Hepatocyte (in vitro differentiated cells): ENCODE results near the gene MNX1. TPM values are rescaled to one million over a fixed set of nuclear protein-coding genes. Genes with fewer than 3 reads are reported as not detected.

Experiments used
- DNase-seq: peaks from one replicate; pipeline ENCODE4 v3.0.0-alpha.2; 2016; ENCODE audit warnings: low spot score
- H2AFZ ChIP-seq: fragments of 200-600 bp; sonication (generic); 2 replicates; pipeline ENCODE4 v1.6.0; 2016; ENCODE audit warnings: antibody characterized with exemption, mild to moderate bottlenecking
- H3K27ac ChIP-seq: fragments of 200-600 bp; sonication (generic); 2 replicates; pipeline ENCODE4 v1.5.1; 2016; ENCODE audit warnings: mild to moderate bottlenecking
- H3K27me3 ChIP-seq: fragments of 200-600 bp; sonication (generic); 2 replicates; pipeline ENCODE4 v1.6.1; 2016
- H3K36me3 ChIP-seq: fragments of 200-600 bp; sonication (generic); replicated peaks from 2 replicates; pipeline ENCODE4 v1.5.1; 2016; ENCODE audit warnings: low read depth; ENCODE audit not compliant: insufficient read depth
- H3K4me1 ChIP-seq: fragments of 200-600 bp; sonication (generic); 2 replicates; pipeline ENCODE4 v1.5.1; 2016; ENCODE audit warnings: mild to moderate bottlenecking, moderate library complexity; ENCODE audit not compliant: insufficient read depth
- H3K4me2 ChIP-seq: fragments of 200-600 bp; sonication (generic); 2 replicates; pipeline ENCODE4 v1.6.0; 2016
- H3K4me3 ChIP-seq: fragments of 200-600 bp; sonication (generic); 2 replicates; pipeline ENCODE4 v1.5.1; 2016; ENCODE audit warnings: mild to moderate bottlenecking
- H3K79me2 ChIP-seq: fragments of 200-600 bp; sonication (generic); 2 replicates; pipeline ENCODE4 v1.6.0; 2017; ENCODE audit warnings: mild to moderate bottlenecking
- H3K9me2 ChIP-seq: fragments of 200-600 bp; sonication (generic); replicated peaks from 2 replicates; pipeline ENCODE4 v1.6.0; 2017; ENCODE audit warnings: mild to moderate bottlenecking; ENCODE audit not compliant: insufficient read depth
- H3K9me3 ChIP-seq: fragments of 200-600 bp; sonication (generic); 2 replicates; pipeline ENCODE4 v1.5.1; 2016; ENCODE audit warnings: low read depth, mild to moderate bottlenecking
- H4K20me1 ChIP-seq: fragments of 200-600 bp; sonication (generic); 2 replicates; pipeline ENCODE4 v1.6.0; 2016; ENCODE audit warnings: mild to moderate bottlenecking; ENCODE audit not compliant: insufficient read depth, poor library complexity, severe bottlenecking
- CTCF ChIP-seq: fragments of 200-600 bp; sonication (generic); IDR thresholded peaks from 2 replicates; pipeline ENCODE4 v1.5.1; 2016; ENCODE audit warnings: antibody characterized with exemption, mild to moderate bottlenecking; ENCODE audit not compliant: poor library complexity
- EZH2 ChIP-seq: fragments of 200-600 bp; sonication (generic); IDR thresholded peaks from 2 replicates; pipeline ENCODE4 v1.6.1; 2016; ENCODE audit warnings: antibody characterized with exemption, mild to moderate bottlenecking, borderline replicate concordance
- EZH2phosphoT487 ChIP-seq: fragments of 200-600 bp; sonication (generic); IDR thresholded peaks from one replicate; pipeline ENCODE4 v1.6.1; 2018; ENCODE audit warnings: antibody characterized with exemption, mild to moderate bottlenecking, low read depth, moderate library complexity; ENCODE audit not compliant: unreplicated experiment, severe bottlenecking
- WGBS: methylation state at CpG from one replicate; pipeline ENCODE4 v1.1.6; 2016; ENCODE audit warnings: low lambda C conversion rate; ENCODE audit errors: missing lambda C conversion rate; 5-methylcytosine and 5-hydroxymethylcytosine counted together
- polyA plus RNA-seq: library from polyadenylated mRNA; unstranded; fragments of >200 nt; fragmentation: Nextera tagmentation; extraction: Ambion mirVana; gene quantifications from 2 replicates; pipeline ENCODE4 v1.2.1, GENCODE V29; 2016
- total RNA-seq: library from RNA; depleted of rRNA; stranded (reverse); fragments of >200 nt; gene quantifications from 2 replicates; pipeline ENCODE4 v1.2.3, GENCODE V29; 2014

The MNX1 gene
- total and polyA plus RNA-seq, 2 experiments from 2014 or later = 1.4 to 2.3 TPM

DNA sequence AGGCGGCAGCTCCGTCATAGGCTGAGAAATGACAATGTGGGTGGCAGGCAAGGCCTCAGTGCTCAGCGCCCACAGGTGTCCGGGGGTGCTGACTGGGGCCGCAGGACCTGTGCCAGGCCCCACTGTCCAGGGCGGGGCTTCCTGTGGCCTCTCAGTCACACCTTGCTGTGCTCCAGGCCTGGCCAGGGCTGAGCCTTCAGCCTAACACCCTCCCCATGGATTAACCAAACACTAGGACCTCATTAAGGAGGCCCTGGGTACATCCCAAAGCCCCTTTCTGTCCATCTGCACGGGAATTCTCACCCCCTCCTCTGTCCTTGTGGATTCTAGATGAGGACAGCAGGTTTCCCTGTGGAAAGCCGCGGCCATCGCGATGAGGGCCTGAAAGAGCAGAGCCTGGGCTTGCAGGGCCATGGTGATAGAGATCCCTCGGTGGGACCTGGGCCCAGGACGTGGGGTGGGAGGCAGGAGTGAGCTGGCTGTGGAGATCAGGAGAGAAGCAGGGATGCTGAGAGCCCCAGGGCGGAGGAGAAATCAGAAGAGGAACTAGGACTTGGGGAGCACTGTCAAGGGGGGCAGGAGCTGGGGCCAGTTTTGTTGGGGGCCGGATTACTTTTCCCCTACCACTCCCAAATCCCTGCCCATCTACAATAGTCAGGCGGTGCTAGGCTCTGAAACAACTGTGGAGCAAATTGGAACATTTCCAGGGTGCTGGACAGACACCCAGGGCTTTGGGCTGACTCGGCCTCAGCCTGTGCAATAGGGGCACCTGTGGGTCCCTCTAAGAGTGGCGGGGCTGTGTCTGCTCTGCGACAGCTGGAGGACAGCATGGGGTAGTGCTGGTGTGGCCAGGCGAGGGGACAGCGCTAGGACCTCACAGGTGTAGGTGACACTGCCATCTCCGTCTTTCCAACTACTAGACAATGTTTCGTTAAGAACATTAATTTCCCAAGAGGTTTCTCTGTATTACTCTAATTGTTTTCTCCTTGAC lies 23.3 kb upstream of the MNX1 start:
- 87% methylated on average over 23 of the region's 23 CpGs for WGBS
- Histone ChIP-seq H3K9me2 (no peaks in the 10 kb centered on the region), H3K27me3 (peaks cover 19% of the 10 kb centered on the region), H3K4me3 (no peak overlapping the region), H2AFZ (no peak overlapping the region), H3K4me2 (no peak overlapping the region), H3K79me2 (no peaks in the 10 kb centered on the region), H3K4me1 (no peaks in the 10 kb centered on the region), H3K36me3 (no peaks in the 10 kb centered on the region), H4K20me1 (no peaks in the 10 kb centered on the region), H3K9me3 (no peaks in the 10 kb centered on the region), H3K27ac (no peak overlapping the region)
- no peak for DNase-seq
- no peak for TF ChIP-seq CTCF
- no peak for TF ChIP-seq EZH2phosphoT487
- no peak for TF ChIP-seq EZH2

DNA sequence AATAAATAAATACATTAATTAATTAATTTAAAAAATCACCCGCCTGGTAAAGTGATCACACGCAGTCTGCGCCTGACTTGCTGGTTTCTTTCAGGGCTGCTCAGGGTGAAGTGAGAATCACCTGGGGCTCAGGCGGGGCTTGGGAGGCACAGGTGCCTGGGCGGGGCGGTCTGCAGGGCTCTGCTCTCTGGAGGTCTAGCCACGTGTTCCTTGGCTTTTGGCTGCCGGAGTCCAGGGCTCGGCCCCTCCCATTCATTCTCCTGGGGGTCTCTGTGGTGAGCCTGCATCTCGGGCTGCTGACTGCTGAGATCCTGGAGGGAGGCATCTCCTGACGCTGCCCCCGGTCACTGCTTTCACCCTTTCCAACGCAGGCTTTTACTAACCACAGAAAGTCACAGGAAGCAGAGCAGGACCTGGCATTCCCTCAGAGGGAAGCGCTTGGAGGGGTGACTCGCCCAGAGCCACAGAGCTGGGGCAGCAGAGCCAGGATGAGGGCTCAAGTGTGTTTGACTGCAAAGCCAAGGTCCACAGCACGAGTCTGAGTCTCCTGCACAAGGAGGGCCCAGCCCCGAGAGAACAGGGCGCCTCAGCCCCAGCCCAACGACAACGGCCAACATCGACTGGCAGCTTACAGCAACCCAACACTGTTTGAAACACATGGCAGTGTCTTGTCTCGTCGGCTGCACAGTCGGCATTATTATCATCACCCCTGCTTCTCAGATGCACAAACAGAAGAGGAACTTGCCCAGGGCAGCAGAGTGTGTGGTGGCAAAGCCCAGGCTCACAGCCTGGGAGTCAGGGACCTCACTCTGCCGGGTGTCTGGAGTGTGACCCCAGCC lies 22.4 kb upstream of the MNX1 start:
- Histone ChIP-seq H3K9me2 (no peaks in the 10 kb centered on the region), H3K4me2 (no peak overlapping the region), H3K9me3 (no peaks in the 10 kb centered on the region), H3K27ac (no peak overlapping the region), H3K4me3 (no peak overlapping the region), H3K4me1 (no peaks in the 10 kb centered on the region), H2AFZ (no peak overlapping the region), H3K79me2 (no peaks in the 10 kb centered on the region), H3K36me3 (no peaks in the 10 kb centered on the region), H4K20me1 (no peaks in the 10 kb centered on the region), H3K27me3 (peaks cover 29% of the 10 kb centered on the region)
- 84% methylated on average over 25 of the region's 25 CpGs for WGBS
- no peak for DNase-seq
- TF ChIP-seq CTCF = no peak
- no peak for TF ChIP-seq EZH2phosphoT487
- no peak for TF ChIP-seq EZH2

GRCh38 chr7:157032128-157032527 lies 21.7 kb upstream of the MNX1 start:
- no peak overlapping the region for H2AFZ ChIP-seq
- H3K4me1 ChIP-seq = no peaks in the 10 kb centered on the region
- peaks cover 36% of the 10 kb centered on the region for H3K27me3 ChIP-seq
- no peak overlapping the region for H3K4me3 ChIP-seq
- no peak overlapping the region for H3K4me2 ChIP-seq
- H3K27ac ChIP-seq = no peak overlapping the region
- DNase-seq = no peak
- H3K9me3 ChIP-seq = no peaks in the 10 kb centered on the region
- H3K36me3 ChIP-seq = no peaks in the 10 kb centered on the region
- no peaks in the 10 kb centered on the region for H3K79me2 ChIP-seq
- no peaks in the 10 kb centered on the region for H3K9me2 ChIP-seq
- no peaks in the 10 kb centered on the region for H4K20me1 ChIP-seq
- TF ChIP-seq CTCF (no peak), EZH2 (no peak), EZH2phosphoT487 (no peak)
- 93% methylated on average over 4 of the region's 4 CpGs for WGBS
